ENCODE measurements around the gene FBXL15.

FBXL15 gene

GRCh38 chr10:102433619-102434046 is 13.0 kb downstream of the FBXL15 start:
- Histone ChIP-seq H3K27me3 (ENCODE audit: insufficient read depth, low read length) (peaks cover 2% of the 10 kb centered on the region), H3K9me3 (ENCODE audit: low read length) (no peaks in the 10 kb centered on the region), H3K36me3 (ENCODE audit: insufficient read depth, low read length) (no peaks in the 10 kb centered on the region), H3K4me3 (ENCODE audit: low read length) (no peak overlapping the region), H3K4me1 (ENCODE audit: insufficient read depth, low read length) (peaks cover 19% of the 10 kb centered on the region), H2AFZ (ENCODE audit: low read depth, low read length) (no peak overlapping the region)

- H3K4me3 ChIP-seq (ENCODE audit: low read length) = no peak overlapping the region
- no peak overlapping the region for H2AFZ ChIP-seq (ENCODE audit: low read depth, low read length)
- H3K27me3 ChIP-seq (ENCODE audit: insufficient read depth, low read length) = peaks cover 2% of the 10 kb centered on the region
- H3K36me3 ChIP-seq (ENCODE audit: insufficient read depth, low read length) = no peaks in the 10 kb centered on the region
- H3K4me1 ChIP-seq (ENCODE audit: insufficient read depth, low read length) = peaks cover 19% of the 10 kb centered on the region
- no peaks in the 10 kb centered on the region for H3K9me3 ChIP-seq (ENCODE audit: low read length)
Observed at GRCh38 chr10:102434394-102435132, 13.9 kb downstream of the FBXL15 start.

GRCh38 chr10:102435133-102435497 is 14.5 kb downstream of the FBXL15 start:
- Histone ChIP-seq H3K4me3 (ENCODE audit: low read length) (no peak overlapping the region), H3K36me3 (ENCODE audit: insufficient read depth, low read length) (no peaks in the 10 kb centered on the region), H3K4me1 (ENCODE audit: insufficient read depth, low read length) (peaks cover 19% of the 10 kb centered on the region), H3K9me3 (ENCODE audit: low read length) (no peaks in the 10 kb centered on the region), H3K27me3 (ENCODE audit: insufficient read depth, low read length) (peaks cover 2% of the 10 kb centered on the region), H2AFZ (ENCODE audit: low read depth, low read length) (no peak overlapping the region)

- Histone ChIP-seq H3K4me1 (ENCODE audit: insufficient read depth, low read length) (peaks cover 19% of the 10 kb centered on the region), H3K4me3 (ENCODE audit: low read length) (no peak overlapping the region), H3K27me3 (ENCODE audit: insufficient read depth, low read length) (peaks cover 2% of the 10 kb centered on the region), H2AFZ (ENCODE audit: low read depth, low read length) (no peak overlapping the region), H3K36me3 (ENCODE audit: insufficient read depth, low read length) (no peaks in the 10 kb centered on the region), H3K9me3 (ENCODE audit: low read length) (no peaks in the 10 kb centered on the region)
Observed at GRCh38 chr10:102435529-102436233, 15.0 kb downstream of the FBXL15 start.

GRCh38 chr10:102436312-102436711 is 15.7 kb downstream of the FBXL15 start:
- no peaks in the 10 kb centered on the region for H3K36me3 ChIP-seq (ENCODE audit: insufficient read depth, low read length)
- no peaks in the 10 kb centered on the region for H3K9me3 ChIP-seq (ENCODE audit: low read length)

GRCh38 chr10:102437515-102437914 is 16.9 kb downstream of the FBXL15 start:
- H3K27me3 ChIP-seq (ENCODE audit: insufficient read depth, low read length) = peaks cover 2% of the 10 kb centered on the region
- H3K36me3 ChIP-seq (ENCODE audit: insufficient read depth, low read length) = no peaks in the 10 kb centered on the region
- H3K9me3 ChIP-seq (ENCODE audit: low read length) = no peaks in the 10 kb centered on the region
- H2AFZ ChIP-seq (ENCODE audit: low read depth, low read length) = no peak overlapping the region
- no peak overlapping the region for H3K4me3 ChIP-seq (ENCODE audit: low read length)
- H3K4me1 ChIP-seq (ENCODE audit: insufficient read depth, low read length) = peaks cover 14% of the 10 kb centered on the region

More at GRCh38 chr10:102436312-102436711, 15.7 kb downstream of the FBXL15 start:
- Histone ChIP-seq H3K27me3 (ENCODE audit: insufficient read depth, low read length) (peaks cover 2% of the 10 kb centered on the region), H3K4me3 (ENCODE audit: low read length) (no peak overlapping the region), H3K4me1 (ENCODE audit: insufficient read depth, low read length) (peaks cover 18% of the 10 kb centered on the region), H2AFZ (ENCODE audit: low read depth, low read length) (no peak overlapping the region)

- Histone ChIP-seq H3K4me3 (ENCODE audit: low read length) (no peak overlapping the region), H3K27me3 (ENCODE audit: insufficient read depth, low read length) (peaks cover 2% of the 10 kb centered on the region), H3K4me1 (ENCODE audit: insufficient read depth, low read length) (peaks cover 14% of the 10 kb centered on the region), H3K9me3 (ENCODE audit: low read length) (no peaks in the 10 kb centered on the region), H3K36me3 (ENCODE audit: insufficient read depth, low read length) (no peaks in the 10 kb centered on the region), H2AFZ (ENCODE audit: low read depth, low read length) (no peak overlapping the region)
Observed at GRCh38 chr10:102438374-102438773, 17.7 kb downstream of the FBXL15 start.

- Histone ChIP-seq H3K9me3 (ENCODE audit: low read length) (no peaks in the 10 kb centered on the region), H3K27me3 (ENCODE audit: insufficient read depth, low read length) (no peaks in the 10 kb centered on the region), H3K36me3 (ENCODE audit: insufficient read depth, low read length) (no peaks in the 10 kb centered on the region), H3K4me1 (ENCODE audit: insufficient read depth, low read length) (peaks cover 3% of the 10 kb centered on the region), H3K4me3 (ENCODE audit: low read length) (no peak overlapping the region), H2AFZ (ENCODE audit: low read depth, low read length) (no peak overlapping the region)
Observed at GRCh38 chr10:102444851-102445250, 24.2 kb downstream of the FBXL15 start.

GRCh38 chr10:102449321-102450123 is 28.9 kb downstream of the FBXL15 start:
- Histone ChIP-seq H3K4me1 (ENCODE audit: insufficient read depth, low read length) (peaks cover 15% of the 10 kb centered on the region), H3K9me3 (ENCODE audit: low read length) (no peaks in the 10 kb centered on the region), H2AFZ (ENCODE audit: low read depth, low read length) (peak overlapping the region; percentile 29), H3K27me3 (ENCODE audit: insufficient read depth, low read length) (no peaks in the 10 kb centered on the region), H3K36me3 (ENCODE audit: insufficient read depth, low read length) (no peaks in the 10 kb centered on the region), H3K4me3 (ENCODE audit: low read length) (peak overlapping the region; percentile 62)

GRCh38 chr10:102450124-102450373 is 29.4 kb downstream of the FBXL15 start:
- Histone ChIP-seq H2AFZ (ENCODE audit: low read depth, low read length) (peak overlapping the region; percentile 29), H3K4me3 (ENCODE audit: low read length) (peak overlapping the region; percentile 62), H3K36me3 (ENCODE audit: insufficient read depth, low read length) (no peaks in the 10 kb centered on the region)

GRCh38 chr10:102450374-102451104 is 29.9 kb downstream of the FBXL15 start:
- no peaks in the 10 kb centered on the region for H3K27me3 ChIP-seq (ENCODE audit: insufficient read depth, low read length)
- H2AFZ ChIP-seq (ENCODE audit: low read depth, low read length) = peak overlapping the region; percentile 29
- H3K4me1 ChIP-seq (ENCODE audit: insufficient read depth, low read length) = peaks cover 15% of the 10 kb centered on the region
- no peaks in the 10 kb centered on the region for H3K36me3 ChIP-seq (ENCODE audit: insufficient read depth, low read length)
- H3K9me3 ChIP-seq (ENCODE audit: low read length) = no peaks in the 10 kb centered on the region
- peak overlapping the region; percentile 62 for H3K4me3 ChIP-seq (ENCODE audit: low read length)

More at GRCh38 chr10:102450124-102450373, 29.4 kb downstream of the FBXL15 start:
- Histone ChIP-seq H3K4me1 (ENCODE audit: insufficient read depth, low read length) (peaks cover 15% of the 10 kb centered on the region), H3K27me3 (ENCODE audit: insufficient read depth, low read length) (no peaks in the 10 kb centered on the region), H3K9me3 (ENCODE audit: low read length) (no peaks in the 10 kb centered on the region)

- Histone ChIP-seq H3K27me3 (ENCODE audit: insufficient read depth, low read length) (no peaks in the 10 kb centered on the region), H3K9me3 (ENCODE audit: low read length) (no peaks in the 10 kb centered on the region), H2AFZ (ENCODE audit: low read depth, low read length) (peak within 1 kb of the TSS; percentile 29), H3K4me1 (ENCODE audit: insufficient read depth, low read length) (peaks cover 15% of the 10 kb centered on the region), H3K4me3 (ENCODE audit: low read length) (peak within 1 kb of the TSS; percentile 62), H3K36me3 (ENCODE audit: insufficient read depth, low read length) (no peaks in the 10 kb centered on the region)
Observed at GRCh38 chr10:102451105-102451969, 30.7 kb downstream of the FBXL15 start, which contains the start of gene C10orf95. C10orf95 (minus strand) TSS chr10:102451543; CDS start chr10:102451093, 450 bp downstream.

Data from neuron (in vitro differentiated cells).